Astrocyte of the spinal cord (primary cell): Measurements from ENCODE around the gene TMEM94.

Source experiments
- DNase-seq: peaks from one replicate; pipeline ENCODE4 v3.0.0; 2011; ENCODE audit warnings: low read depth, low spot score
- H3K4me3 ChIP-seq: 2 replicates; pipeline ENCODE4 v1.5.1; 2011; ENCODE audit warnings: low read depth, mild to moderate bottlenecking, low read length, moderate library complexity
- in situ Hi-C: cut with HindIII; loops from 2 replicates; pipeline ENCODE4 v1.10.0; 2017; ENCODE audit warnings: low sequenced_read_pairs
- TF ChIP-seq, protein P1 (sequence below): IDR thresholded peaks from 2 replicates; pipeline ENCODE4 v1.5.1; 2012; ENCODE audit warnings: low read depth, mild to moderate bottlenecking, low read length, inconsistent platforms

The TMEM94 gene

DNA sequence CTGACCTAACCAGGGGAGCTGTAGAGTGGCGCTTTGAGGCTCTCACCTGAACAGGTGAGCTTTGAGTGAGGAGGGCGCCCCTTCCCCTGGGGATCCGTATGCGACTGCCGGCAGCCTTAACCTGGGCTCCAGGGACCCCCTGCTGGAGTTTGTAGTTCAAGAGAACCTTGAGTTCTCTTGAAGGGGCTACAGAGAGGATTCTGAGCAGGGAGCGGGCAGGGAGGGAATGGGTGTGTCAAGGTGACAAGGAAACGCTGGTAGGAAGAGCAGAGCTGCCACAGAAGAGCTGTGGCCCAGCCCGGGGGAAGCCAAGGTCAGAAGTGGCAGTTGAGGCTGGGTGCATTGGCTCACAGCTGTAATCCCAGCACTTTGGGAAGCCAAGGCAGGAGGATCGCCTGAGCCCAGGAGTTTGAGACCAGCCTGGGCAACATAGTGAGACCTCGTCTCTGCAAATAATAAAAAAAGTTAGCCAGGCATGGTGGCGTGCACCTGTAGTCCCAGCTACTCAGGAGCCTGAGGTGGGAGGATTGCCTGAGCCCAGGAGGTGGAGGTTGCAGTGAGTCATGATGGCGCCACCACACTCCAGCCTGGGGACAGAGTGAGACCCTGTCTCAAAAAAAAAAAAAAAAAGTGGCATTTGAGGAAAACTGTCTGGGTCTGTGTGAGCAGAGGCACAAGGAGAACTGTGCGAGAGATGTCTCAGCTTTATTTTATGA lies 70.3 kb downstream of the TMEM94 start:
- in situ Hi-C loops: no loop called here
- TF ChIP-seq, protein P1, sequence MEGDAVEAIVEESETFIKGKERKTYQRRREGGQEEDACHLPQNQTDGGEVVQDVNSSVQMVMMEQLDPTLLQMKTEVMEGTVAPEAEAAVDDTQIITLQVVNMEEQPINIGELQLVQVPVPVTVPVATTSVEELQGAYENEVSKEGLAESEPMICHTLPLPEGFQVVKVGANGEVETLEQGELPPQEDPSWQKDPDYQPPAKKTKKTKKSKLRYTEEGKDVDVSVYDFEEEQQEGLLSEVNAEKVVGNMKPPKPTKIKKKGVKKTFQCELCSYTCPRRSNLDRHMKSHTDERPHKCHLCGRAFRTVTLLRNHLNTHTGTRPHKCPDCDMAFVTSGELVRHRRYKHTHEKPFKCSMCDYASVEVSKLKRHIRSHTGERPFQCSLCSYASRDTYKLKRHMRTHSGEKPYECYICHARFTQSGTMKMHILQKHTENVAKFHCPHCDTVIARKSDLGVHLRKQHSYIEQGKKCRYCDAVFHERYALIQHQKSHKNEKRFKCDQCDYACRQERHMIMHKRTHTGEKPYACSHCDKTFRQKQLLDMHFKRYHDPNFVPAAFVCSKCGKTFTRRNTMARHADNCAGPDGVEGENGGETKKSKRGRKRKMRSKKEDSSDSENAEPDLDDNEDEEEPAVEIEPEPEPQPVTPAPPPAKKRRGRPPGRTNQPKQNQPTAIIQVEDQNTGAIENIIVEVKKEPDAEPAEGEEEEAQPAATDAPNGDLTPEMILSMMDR: no peak
- no peak overlapping the region for H3K4me3 ChIP-seq
- no peak for DNase-seq

DNA sequence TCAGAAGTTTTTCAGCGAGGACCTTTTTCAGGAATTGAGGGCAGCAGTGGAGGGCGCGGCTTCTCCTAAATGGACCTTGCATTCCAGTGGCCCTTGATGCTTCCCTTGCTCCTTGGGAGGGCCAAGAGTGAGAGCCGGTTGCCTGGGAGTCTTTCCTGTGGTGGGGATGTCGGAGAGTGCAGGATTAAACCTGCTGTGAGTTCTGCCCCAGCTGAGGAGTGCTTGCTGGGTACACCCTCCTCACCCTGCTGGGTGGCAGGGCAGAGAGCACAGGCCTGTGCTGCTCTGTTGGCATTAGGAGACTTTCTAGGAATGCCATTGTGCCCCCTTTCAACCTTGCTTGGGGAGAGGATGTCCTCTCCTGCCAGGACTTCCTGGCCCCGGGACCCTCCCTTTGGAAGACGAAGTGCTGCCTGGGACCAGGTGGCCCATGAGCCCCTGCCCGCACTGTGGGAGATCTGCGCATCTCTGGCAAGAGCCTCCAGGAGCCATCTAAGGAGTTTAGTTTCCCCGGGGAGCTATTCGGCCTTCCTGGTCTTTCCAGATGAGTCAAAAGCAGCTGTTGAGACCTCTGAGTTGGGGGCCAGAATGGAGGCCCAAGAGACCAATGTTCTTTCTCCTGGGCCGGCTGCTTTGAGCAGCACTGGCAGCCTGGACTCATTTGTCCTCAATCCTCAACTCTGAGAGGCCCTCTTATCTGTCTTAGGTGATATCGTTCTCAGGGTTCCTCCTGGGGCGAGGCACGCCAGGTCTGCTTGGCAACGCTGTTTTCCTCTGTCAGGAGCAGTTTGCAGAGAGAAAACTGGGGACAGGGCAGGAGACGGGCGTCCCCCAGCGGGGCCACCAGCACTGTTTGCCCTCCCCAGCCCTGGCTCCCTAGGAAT lies 74.6 kb downstream of the TMEM94 start:
- TF ChIP-seq, protein P1: no peak
- in situ Hi-C loops: no loop called here
- DNase-seq: no peak
- H3K4me3 ChIP-seq: no peak overlapping the region

DNA sequence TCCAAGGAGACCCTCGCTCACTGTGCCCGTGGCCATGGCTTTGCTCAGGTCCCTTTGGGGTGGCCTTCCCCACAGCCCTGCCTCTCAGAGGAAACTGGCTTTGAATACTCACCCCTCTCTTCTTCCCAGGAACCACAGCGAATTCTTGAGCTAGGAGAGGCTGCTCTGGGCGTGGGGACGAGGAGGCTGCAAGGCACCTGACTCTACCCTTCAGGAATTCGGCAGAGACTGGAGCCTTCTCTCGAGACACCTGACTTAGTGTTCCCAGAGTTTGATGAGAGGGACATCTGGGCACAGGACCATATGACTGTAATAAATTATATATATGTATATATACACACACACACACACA lies 75.3 kb downstream of the TMEM94 start:
- in situ Hi-C loops: no loop called here
- TF ChIP-seq, protein P1: no peak
- DNase-seq: no peak
- H3K4me3 ChIP-seq: no peak overlapping the region

- DNase-seq: no peak
- no peak overlapping the region for H3K4me3 ChIP-seq
- TF ChIP-seq, protein P1: no peak
- in situ Hi-C loops: no loop called here
Measured at GRCh38 chr17:75535119-75535537, 78.7 kb downstream of the TMEM94 start.

GRCh38 chr17:75535871-75536270 lies 79.4 kb downstream of the TMEM94 start:
- no peak overlapping the region for H3K4me3 ChIP-seq
- TF ChIP-seq, protein P1: no peak
- DNase-seq: no peak
- in situ Hi-C loops: no loop called here

DNA sequence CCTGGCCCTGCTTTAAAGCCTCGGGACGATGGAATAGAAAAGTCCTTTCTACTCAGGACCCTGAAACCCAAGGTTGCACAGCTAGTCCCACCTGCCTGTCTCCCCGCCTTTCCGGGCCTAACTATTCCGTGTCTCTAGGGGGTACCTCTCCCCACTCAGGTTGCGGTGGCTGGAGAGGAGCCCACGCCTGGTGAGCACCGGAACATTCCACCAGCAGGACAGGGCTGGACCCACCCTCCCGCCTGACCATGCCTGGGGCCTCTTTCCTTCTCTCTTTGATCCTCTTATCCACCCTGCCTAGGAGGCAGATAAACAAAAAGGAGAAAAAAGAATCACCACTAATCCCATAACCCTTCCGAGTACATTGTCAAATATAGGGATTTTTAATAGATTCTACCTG lies 79.9 kb downstream of the TMEM94 start:
- H3K4me3 ChIP-seq: no peak overlapping the region
- TF ChIP-seq, protein P1: no peak
- in situ Hi-C loops: no loop called here
- no peak for DNase-seq
